ENCODE results near the gene RNF111. TPM values are rescaled to one million over a fixed set of nuclear protein-coding genes. Genes with fewer than 3 reads are reported as not detected.

The RNF111 gene
- 7.9 and 8.5 TPM in 2 replicates for total RNA-seq

GRCh38 chr15:58987491-58988005, at the start of gene RNF111:
Gene RNF111, plus strand, starts transcription at chr15:58987663. Its CDS starts 43,160 bp downstream, at chr15:59030823.

GRCh38 chr15:59104912-59105732, 117.7 kb downstream of the RNF111 start, which contains the start of gene CCNB2:
Gene CCNB2, plus strand, starts transcription at chr15:59105146. Its CDS starts 123 bp downstream, at chr15:59105269.

Other genes with a start within 250 kb of the RNF111 start
- gene ADAM10, start 238.0 kb upstream of the RNF111 start, total RNA-seq: 38.4 and 63.7 TPM in 2 replicates
- gene MINDY2, start 216.4 kb upstream of the RNF111 start, total RNA-seq: 7.8 and 9.8 TPM in 2 replicates
- gene SLTM, start 54.0 kb upstream of the RNF111 start, total RNA-seq: 34.3 and 49.0 TPM in 2 replicates
- gene CCNB2, start 117.5 kb downstream of the RNF111 start, total RNA-seq: 33.3 and 95.3 TPM in 2 replicates
- not detected in 2 replicates for gene LDHAL6B, start 219.2 kb downstream of the RNF111 start, total RNA-seq